HepG2 (cell line): ENCODE data around the gene COL8A1. TPM values are rescaled to one million over a fixed set of nuclear protein-coding genes. Genes with fewer than 3 reads are reported as not detected.

ENCODE experiments used
- ATAC-seq: fragments of 200-7000 bp; cut with Tn5 transposase; 3 replicates; pipeline ENCODE4 v1.9.1; 2020; ENCODE audit warnings: mild to moderate bottlenecking, moderate library complexity
- BruUV-seq: library from RNA; stranded (reverse); fragments of 400-500 nt; replicated peaks from 2 replicates; lab custom pipeline; 2021; lab: Mats Ljungman, UMichigan
- CTCF ChIA-PET: fragments of 300-600 bp; formaldehyde crosslinking; extraction: SDS; loops from one replicate; lab custom pipeline; 2021; ENCODE audit warnings: low total read pairs, inconsistent platforms, low intra/inter-chr PET ratio; lab: Yijun Ruan, JAX
- POLR2A ChIA-PET: fragments of 350-600 bp; sonication (Branson Sonifier 250); formaldehyde crosslinking; loops from one replicate; lab custom pipeline; 2020; ENCODE audit warnings: antibody characterized with exemption, inconsistent platforms; lab: Yijun Ruan, JAX
- DNase-seq: peaks from one replicate; pipeline ENCODE4 v3.0.0-alpha.2; 2015; ENCODE audit warnings: low spot score
- FAIRE-seq: peaks from 3 replicates; lab custom pipeline; 2011; peaks lifted over from hg19 to GRCh38; lab: Jason Lieb, UNC
- H2AFZ ChIP-seq: one replicate; pipeline ENCODE4 v1.6.1; 2011; ENCODE audit warnings: low read length, inconsistent platforms
- H3K27ac ChIP-seq: fragments of 300-600 bp; 3 replicates; pipeline ENCODE4 v1.8.0; 2011; ENCODE audit warnings: mixed run types, mild to moderate bottlenecking, mixed read lengths, low read length, inconsistent platforms; ENCODE audit not compliant: insufficient read depth; ENCODE audit errors: extremely low read length
- H3K27me3 ChIP-seq, 2 experiments: fragments of 200-600 bp in 1 of 2; 2 replicates in 1 of 2; 3 replicates in 1 of 2; pipeline versions ENCODE4 v1.6.0 to v1.8.0; 2011; ENCODE audit warnings: low read length in 2 of 2, mild to moderate bottlenecking in 2 of 2, moderate library complexity in 2 of 2, inconsistent platforms in 1 of 2; ENCODE audit not compliant: insufficient read depth in 2 of 2, control insufficient read depth in 1 of 2
- H3K36me3 ChIP-seq, 2 experiments: fragments of 200-600 bp in 1 of 2; replicated peaks in 1 of 2; 2 replicates in 1 of 2; 3 replicates in 1 of 2; pipeline versions ENCODE4 v1.5.1 to v1.8.0; 2011; ENCODE audit warnings: low read length in 2 of 2, inconsistent platforms in 1 of 2; ENCODE audit not compliant: insufficient read depth in 2 of 2, control insufficient read depth in 1 of 2
- H3K4me1 ChIP-seq: 2 replicates; pipeline ENCODE4 v1.5.1; 2012; ENCODE audit warnings: low read length, inconsistent platforms; ENCODE audit not compliant: insufficient read depth
- H3K4me2 ChIP-seq: 2 replicates; pipeline ENCODE4 v1.6.0; 2011; ENCODE audit warnings: low read depth, low read length, inconsistent platforms
- H3K4me3 ChIP-seq, 3 experiments: fragments of 200-600 bp in 1 of 3; sonication (generic), shearing (Covaris generic) in 1 of 3; replicated peaks in 1 of 3; 2 replicates each; pipeline ENCODE4 v1.5.1; 2011 to 2016; ENCODE audit warnings: low read length in 3 of 3, inconsistent platforms in 2 of 3, low read depth in 2 of 3, mild to moderate bottlenecking in 2 of 3, control low read depth in 1 of 3, mixed read lengths in 1 of 3; ENCODE audit not compliant: insufficient read depth in 1 of 3
- H3K79me2 ChIP-seq: one replicate; pipeline ENCODE4 v1.6.1; 2011; ENCODE audit warnings: low read length, inconsistent platforms; ENCODE audit not compliant: insufficient read depth
- H3K9ac ChIP-seq: 2 replicates; pipeline ENCODE4 v1.6.0; 2011; ENCODE audit warnings: mild to moderate bottlenecking, low read depth, low read length, inconsistent platforms; ENCODE audit not compliant: insufficient read depth
- H3K9me3 ChIP-seq: 2 replicates; pipeline ENCODE4 v1.5.1; 2012; ENCODE audit warnings: mild to moderate bottlenecking, low read length
- H4K20me1 ChIP-seq: 2 replicates; pipeline ENCODE4 v1.6.0; 2011; ENCODE audit warnings: inconsistent platforms, mild to moderate bottlenecking, low read length, moderate library complexity; ENCODE audit not compliant: insufficient read depth
- DMAP1 ChIP-seq: IDR thresholded peaks from 2 replicates; pipeline ENCODE4 v1.6.1; 2016
- ELF1 ChIP-seq: sonication (generic); formaldehyde crosslinking; IDR thresholded peaks from 2 replicates; pipeline ENCODE4 v1.4.0; 2020; ENCODE audit warnings: missing genetic modification reagents
- FOSL1 ChIP-seq: sonication (generic); formaldehyde crosslinking; IDR thresholded peaks from 2 replicates; pipeline ENCODE4 v1.9.0; 2021; ENCODE audit warnings: missing genetic modification reagents, borderline replicate concordance
- GTF2F1 ChIP-seq: fragments of 150-350 bp; IDR thresholded peaks from 2 replicates; pipeline ENCODE4 v1.6.1; 2014; ENCODE audit warnings: low read length
- IRF2 ChIP-seq: IDR thresholded peaks from 2 replicates; pipeline ENCODE4 v1.6.1; 2018; ENCODE audit warnings: missing genetic modification reagents, missing compliant biosample characterization
- KLF12 ChIP-seq: sonication (generic); formaldehyde crosslinking; IDR thresholded peaks from 2 replicates; pipeline ENCODE4 v1.4.0; 2020; ENCODE audit warnings: missing genetic modification reagents, borderline replicate concordance
- KLF15 ChIP-seq: sonication (generic); formaldehyde crosslinking; IDR thresholded peaks from 2 replicates; pipeline ENCODE4 v1.8.1; 2023; ENCODE audit warnings: borderline replicate concordance, mild to moderate bottlenecking, inconsistent platforms, missing genetic modification reagents, mixed read lengths
- RNF2 ChIP-seq: fragments of 450-650 bp; conservative IDR thresholded peaks from 2 replicates; pipeline ENCODE4 v1.6.1; 2016; ENCODE audit warnings: low read depth
- SPEN ChIP-seq: sonication (generic); formaldehyde crosslinking; IDR thresholded peaks from 2 replicates; pipeline ENCODE4 v1.5.1; 2020; ENCODE audit warnings: low read depth, mild to moderate bottlenecking, missing genetic modification reagents
- ZBTB21 ChIP-seq: sonication (generic); formaldehyde crosslinking; IDR thresholded peaks from 2 replicates; pipeline ENCODE4 v1.4.0; 2020; ENCODE audit warnings: missing genetic modification reagents
- ZFP62 ChIP-seq: sonication (generic); formaldehyde crosslinking; IDR thresholded peaks from 2 replicates; pipeline ENCODE4 v1.4.0; 2020; ENCODE audit warnings: missing genetic modification reagents
- WGBS: methylation state at CpG from one replicate; pipeline ENCODE4 v1.1.6; 2017; ENCODE audit warnings: low lambda C conversion rate; 5-methylcytosine and 5-hydroxymethylcytosine counted together
- in situ Hi-C: cut with HindIII; loops from 2 replicates; pipeline ENCODE4 v1.10.0; 2017; ENCODE audit warnings: low pct_unique_long_range_greater_than_20kb; ENCODE audit not compliant: extremely low pct_ligation_motif_present
- intact Hi-C: fragments of 100-400 bp; cut with micrococcal nuclease; formaldehyde crosslinking; loops from one replicate; pipeline ENCODE4 v1.10.0; 2022; ENCODE audit not compliant: unreplicated experiment
- polyA plus RNA-seq, 8 experiments: library from polyadenylated mRNA; depleted of rRNA in 3 of 8; stranded (reverse) in 7 of 8; unstranded in 1 of 8; fragments of >200 nt; fragmentation: Illumina TruSeq in 4 of 8; extraction: Trizol in 4 of 8; gene quantifications; 2 replicates each; pipeline versions ENCODE4 v1.2.1 to v1.2.3, GENCODE V29; 2011 to 2016; ENCODE audit warnings: low read depth in 4 of 8, missing spikeins in 1 of 8, mixed read lengths in 1 of 8; ENCODE audit not compliant: insufficient read depth in 1 of 8
- total RNA-seq, 5 experiments: library from RNA; depleted of rRNA; stranded (reverse); fragments of >200 nt; fragmentation: Illumina TruSeq; extraction: Trizol; gene quantifications; 2 replicates each; pipeline ENCODE4 v1.2.3, GENCODE V29; 2016; ENCODE audit warnings: low read depth in 1 of 5
- TF ChIP-seq, protein P1 (sequence below): IDR thresholded peaks from 2 replicates; pipeline ENCODE4 v1.6.1; 2016; ENCODE audit warnings: low read depth, missing genetic modification reagents, missing compliant biosample characterization
- TF ChIP-seq, protein P2 (sequence below): IDR thresholded peaks from 2 replicates; pipeline ENCODE4 v1.6.1; 2016; ENCODE audit warnings: low read depth, control low read depth
- TF ChIP-seq, protein P3 (sequence below): sonication (generic); formaldehyde crosslinking; IDR thresholded peaks from 2 replicates; pipeline ENCODE4 v1.8.0; 2022; ENCODE audit warnings: mild to moderate bottlenecking, missing genetic modification reagents; ENCODE audit not compliant: insufficient replicate concordance
- TF ChIP-seq, protein P4 (sequence below): sonication (generic); formaldehyde crosslinking; IDR thresholded peaks from 2 replicates; pipeline ENCODE4 v1.8.1; 2023; ENCODE audit warnings: mild to moderate bottlenecking, inconsistent platforms, moderate library complexity, missing genetic modification reagents, borderline replicate concordance

COL8A1 gene
- total and polyA plus RNA-seq, 2 of the 13 experiments (the other 11 are each of a cell fraction or from before 2014, with no cell fraction given) = not detected

DNA sequence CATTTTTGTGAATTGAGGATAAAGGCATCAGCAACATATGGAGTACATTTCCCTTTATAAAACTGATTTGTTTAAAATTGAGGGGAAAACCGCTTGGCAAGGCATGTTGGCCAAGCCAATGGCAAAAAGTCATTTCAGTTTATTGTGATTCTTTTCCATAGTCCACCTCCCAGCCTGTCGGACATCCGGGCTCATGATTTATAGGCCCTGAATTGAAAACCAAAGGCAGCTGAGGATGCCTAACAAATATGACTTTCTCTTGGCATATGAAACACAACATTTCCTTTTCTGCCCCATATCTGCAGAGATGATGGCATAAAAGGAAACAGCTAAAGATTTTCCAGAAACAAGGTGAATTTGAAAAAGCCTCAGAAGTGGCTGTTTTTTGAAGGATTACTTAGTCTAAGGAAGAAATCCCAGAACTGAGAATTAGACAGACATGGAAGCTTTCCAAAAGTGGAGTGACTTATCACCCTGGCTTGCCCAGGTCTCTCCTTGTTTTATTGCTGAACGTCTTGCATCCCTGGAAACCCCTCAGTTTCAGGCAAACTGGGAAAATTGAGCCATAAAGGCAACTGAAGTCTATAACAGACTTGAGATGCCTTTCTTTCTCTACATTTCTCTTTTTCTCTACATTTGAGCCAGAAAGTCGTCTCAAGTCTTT lies 74.0 kb downstream of the COL8A1 start:
- DNase-seq = no peak
- Histone ChIP-seq H3K9me3 (no peaks in the 10 kb centered on the region), H3K9ac (no peak overlapping the region), H2AFZ (no peak overlapping the region), H3K4me1 (no peaks in the 10 kb centered on the region), H4K20me1 (no peaks in the 10 kb centered on the region), H3K36me3 (no peaks in the 10 kb centered on the region), H3K4me2 (no peak overlapping the region), H3K4me3 (no peak overlapping the region), H3K79me2 (no peaks in the 10 kb centered on the region), H3K27ac (no peak overlapping the region), H3K27me3 (no peaks in the 10 kb centered on the region; a peak in 1 of 5 replicates)
- no peak for FAIRE-seq
- intact Hi-C loops (no loop called here), in situ Hi-C loops (no loop called here)
- no peak for ATAC-seq
- POLR2A ChIA-PET = no interaction called here
- no TSS peak for BruUV-seq
- TF ChIP-seq, protein P1, sequence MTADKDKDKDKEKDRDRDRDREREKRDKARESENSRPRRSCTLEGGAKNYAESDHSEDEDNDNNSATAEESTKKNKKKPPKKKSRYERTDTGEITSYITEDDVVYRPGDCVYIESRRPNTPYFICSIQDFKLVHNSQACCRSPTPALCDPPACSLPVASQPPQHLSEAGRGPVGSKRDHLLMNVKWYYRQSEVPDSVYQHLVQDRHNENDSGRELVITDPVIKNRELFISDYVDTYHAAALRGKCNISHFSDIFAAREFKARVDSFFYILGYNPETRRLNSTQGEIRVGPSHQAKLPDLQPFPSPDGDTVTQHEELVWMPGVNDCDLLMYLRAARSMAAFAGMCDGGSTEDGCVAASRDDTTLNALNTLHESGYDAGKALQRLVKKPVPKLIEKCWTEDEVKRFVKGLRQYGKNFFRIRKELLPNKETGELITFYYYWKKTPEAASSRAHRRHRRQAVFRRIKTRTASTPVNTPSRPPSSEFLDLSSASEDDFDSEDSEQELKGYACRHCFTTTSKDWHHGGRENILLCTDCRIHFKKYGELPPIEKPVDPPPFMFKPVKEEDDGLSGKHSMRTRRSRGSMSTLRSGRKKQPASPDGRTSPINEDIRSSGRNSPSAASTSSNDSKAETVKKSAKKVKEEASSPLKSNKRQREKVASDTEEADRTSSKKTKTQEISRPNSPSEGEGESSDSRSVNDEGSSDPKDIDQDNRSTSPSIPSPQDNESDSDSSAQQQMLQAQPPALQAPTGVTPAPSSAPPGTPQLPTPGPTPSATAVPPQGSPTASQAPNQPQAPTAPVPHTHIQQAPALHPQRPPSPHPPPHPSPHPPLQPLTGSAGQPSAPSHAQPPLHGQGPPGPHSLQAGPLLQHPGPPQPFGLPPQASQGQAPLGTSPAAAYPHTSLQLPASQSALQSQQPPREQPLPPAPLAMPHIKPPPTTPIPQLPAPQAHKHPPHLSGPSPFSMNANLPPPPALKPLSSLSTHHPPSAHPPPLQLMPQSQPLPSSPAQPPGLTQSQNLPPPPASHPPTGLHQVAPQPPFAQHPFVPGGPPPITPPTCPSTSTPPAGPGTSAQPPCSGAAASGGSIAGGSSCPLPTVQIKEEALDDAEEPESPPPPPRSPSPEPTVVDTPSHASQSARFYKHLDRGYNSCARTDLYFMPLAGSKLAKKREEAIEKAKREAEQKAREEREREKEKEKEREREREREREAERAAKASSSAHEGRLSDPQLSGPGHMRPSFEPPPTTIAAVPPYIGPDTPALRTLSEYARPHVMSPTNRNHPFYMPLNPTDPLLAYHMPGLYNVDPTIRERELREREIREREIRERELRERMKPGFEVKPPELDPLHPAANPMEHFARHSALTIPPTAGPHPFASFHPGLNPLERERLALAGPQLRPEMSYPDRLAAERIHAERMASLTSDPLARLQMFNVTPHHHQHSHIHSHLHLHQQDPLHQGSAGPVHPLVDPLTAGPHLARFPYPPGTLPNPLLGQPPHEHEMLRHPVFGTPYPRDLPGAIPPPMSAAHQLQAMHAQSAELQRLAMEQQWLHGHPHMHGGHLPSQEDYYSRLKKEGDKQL (CRISPR knock-in tag) = no peak
- TF ChIP-seq KLF15 (CRISPR knock-in tag) (no peak), FOSL1 (no peak), SPEN (CRISPR knock-in tag) (no peak), GTF2F1 (no peak), IRF2 (CRISPR knock-in tag) (no peak), ELF1 (CRISPR knock-in tag) (no peak), ZFP62 (CRISPR knock-in tag) (no peak), ZBTB21 (CRISPR knock-in tag) (no peak), DMAP1 (CRISPR knock-in tag) (no peak), KLF12 (CRISPR knock-in tag) (no peak), RNF2 (no peak)
- TF ChIP-seq, protein P2, sequence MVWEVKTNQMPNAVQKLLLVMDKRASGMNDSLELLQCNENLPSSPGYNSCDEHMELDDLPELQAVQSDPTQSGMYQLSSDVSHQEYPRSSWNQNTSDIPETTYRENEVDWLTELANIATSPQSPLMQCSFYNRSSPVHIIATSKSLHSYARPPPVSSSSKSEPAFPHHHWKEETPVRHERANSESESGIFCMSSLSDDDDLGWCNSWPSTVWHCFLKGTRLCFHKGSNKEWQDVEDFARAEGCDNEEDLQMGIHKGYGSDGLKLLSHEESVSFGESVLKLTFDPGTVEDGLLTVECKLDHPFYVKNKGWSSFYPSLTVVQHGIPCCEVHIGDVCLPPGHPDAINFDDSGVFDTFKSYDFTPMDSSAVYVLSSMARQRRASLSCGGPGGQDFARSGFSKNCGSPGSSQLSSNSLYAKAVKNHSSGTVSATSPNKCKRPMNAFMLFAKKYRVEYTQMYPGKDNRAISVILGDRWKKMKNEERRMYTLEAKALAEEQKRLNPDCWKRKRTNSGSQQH (CRISPR knock-in tag) = no peak
- TF ChIP-seq, protein P3, sequence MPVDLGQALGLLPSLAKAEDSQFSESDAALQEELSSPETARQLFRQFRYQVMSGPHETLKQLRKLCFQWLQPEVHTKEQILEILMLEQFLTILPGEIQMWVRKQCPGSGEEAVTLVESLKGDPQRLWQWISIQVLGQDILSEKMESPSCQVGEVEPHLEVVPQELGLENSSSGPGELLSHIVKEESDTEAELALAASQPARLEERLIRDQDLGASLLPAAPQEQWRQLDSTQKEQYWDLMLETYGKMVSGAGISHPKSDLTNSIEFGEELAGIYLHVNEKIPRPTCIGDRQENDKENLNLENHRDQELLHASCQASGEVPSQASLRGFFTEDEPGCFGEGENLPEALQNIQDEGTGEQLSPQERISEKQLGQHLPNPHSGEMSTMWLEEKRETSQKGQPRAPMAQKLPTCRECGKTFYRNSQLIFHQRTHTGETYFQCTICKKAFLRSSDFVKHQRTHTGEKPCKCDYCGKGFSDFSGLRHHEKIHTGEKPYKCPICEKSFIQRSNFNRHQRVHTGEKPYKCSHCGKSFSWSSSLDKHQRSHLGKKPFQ (CRISPR knock-in tag) = no peak
- TF ChIP-seq, protein P4, sequence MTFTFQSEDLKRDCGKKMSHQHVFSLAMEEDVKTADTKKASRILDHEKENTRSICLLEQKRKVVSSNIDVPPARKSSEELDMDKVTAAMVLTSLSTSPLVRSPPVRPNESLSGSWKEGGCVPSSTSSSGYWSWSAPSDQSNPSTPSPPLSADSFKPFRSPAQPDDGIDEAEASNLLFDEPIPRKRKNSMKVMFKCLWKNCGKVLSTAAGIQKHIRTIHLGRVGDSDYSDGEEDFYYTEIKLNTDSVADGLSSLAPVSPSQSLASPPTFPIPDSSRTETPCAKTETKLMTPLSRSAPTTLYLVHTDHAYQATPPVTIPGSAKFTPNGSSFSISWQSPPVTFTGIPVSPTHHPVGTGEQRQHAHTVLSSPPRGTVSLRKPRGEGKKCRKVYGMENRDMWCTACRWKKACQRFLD = no peak
- CTCF ChIA-PET = no interaction called here
- 3% methylated on average over 5 of the region's 5 CpGs for WGBS
